GM23338 (cell line): ENCODE data around the gene NPY2R. TPM values are rescaled to one million over a fixed set of nuclear protein-coding genes. Genes with fewer than 3 reads are reported as not detected.

Source experiments
- ATAC-seq: fragments of 200-7000 bp; cut with Tn5 transposase; 3 replicates; pipeline ENCODE4 v1.9.1; 2020
- DNase-seq: peaks from one replicate; pipeline ENCODE4 v3.0.0-alpha.2; 2015; ENCODE audit warnings: low spot score
- H2AFZ ChIP-seq: fragments of 200-600 bp; sonication (generic); 2 replicates; pipeline ENCODE4 v1.8.0; 2016; ENCODE audit warnings: antibody characterized with exemption, mild to moderate bottlenecking, moderate library complexity
- H3F3A ChIP-seq: fragments of 200-600 bp; sonication (generic); replicated peaks from 2 replicates; pipeline ENCODE4 v1.8.0; 2017; ENCODE audit warnings: antibody characterized with exemption, mixed run types, low read depth
- H3K27ac ChIP-seq: fragments of 200-600 bp; sonication (generic); 2 replicates; pipeline ENCODE4 v1.6.1; 2016; ENCODE audit warnings: low read depth
- H3K27me3 ChIP-seq: fragments of 200-600 bp; sonication (generic); 2 replicates; pipeline ENCODE4 v1.8.0; 2016; ENCODE audit warnings: mild to moderate bottlenecking, mixed run types, moderate library complexity; ENCODE audit not compliant: insufficient read depth
- H3K36me3 ChIP-seq: fragments of 200-600 bp; sonication (generic); 2 replicates; pipeline ENCODE4 v1.8.0; 2016; ENCODE audit warnings: mild to moderate bottlenecking; ENCODE audit not compliant: insufficient read depth
- H3K4me1 ChIP-seq: fragments of 200-600 bp; sonication (generic); 2 replicates; pipeline ENCODE4 v1.8.0; 2016; ENCODE audit warnings: mild to moderate bottlenecking, moderate library complexity; ENCODE audit not compliant: insufficient read depth
- H3K4me2 ChIP-seq: fragments of 200-600 bp; sonication (generic); 2 replicates; pipeline ENCODE4 v1.7.1; 2017; ENCODE audit warnings: mixed run types
- H3K4me3 ChIP-seq: fragments of 200-600 bp; sonication (generic); 2 replicates; pipeline ENCODE4 v1.6.1; 2016; ENCODE audit warnings: mixed run types
- H3K79me2 ChIP-seq: fragments of 200-600 bp; sonication (generic); replicated peaks from 2 replicates; pipeline ENCODE4 v1.8.0; 2017; ENCODE audit warnings: mild to moderate bottlenecking; ENCODE audit not compliant: insufficient read depth
- H3K9me2 ChIP-seq: fragments of 200-600 bp; sonication (generic); 2 replicates; pipeline ENCODE4 v1.8.0; 2017; ENCODE audit not compliant: insufficient read depth
- H4K20me1 ChIP-seq: fragments of 200-600 bp; sonication (generic); replicated peaks from 2 replicates; pipeline ENCODE4 v1.8.0; 2017; ENCODE audit warnings: mild to moderate bottlenecking; ENCODE audit not compliant: insufficient read depth
- H3K27ac Mint-ChIP-seq: 2 replicates; pipeline ENCODE4 v1.8.0; 2020; ENCODE audit warnings: inconsistent platforms, mild to moderate bottlenecking, moderate library complexity, mixed read lengths
- H3K27me3 Mint-ChIP-seq: 3 replicates; pipeline ENCODE4 v1.8.0; 2022; ENCODE audit warnings: low read depth, mild to moderate bottlenecking, moderate library complexity, mixed read lengths, inconsistent platforms; ENCODE audit not compliant: insufficient read depth, poor library complexity
- H3K36me3 Mint-ChIP-seq: 3 replicates; pipeline ENCODE4 v1.8.0; 2021; ENCODE audit warnings: low read depth, mild to moderate bottlenecking, inconsistent platforms, moderate library complexity, mixed read lengths
- H3K4me1 Mint-ChIP-seq: 3 replicates; pipeline ENCODE4 v1.8.0; 2020; ENCODE audit warnings: mild to moderate bottlenecking, inconsistent platforms, mixed read lengths
- H3K4me3 Mint-ChIP-seq: 3 replicates; pipeline ENCODE4 v1.8.0; 2021; ENCODE audit warnings: moderate library complexity, mild to moderate bottlenecking, inconsistent platforms, mixed read lengths
- H3K9me3 Mint-ChIP-seq: 3 replicates; pipeline ENCODE4 v1.8.0; 2020; ENCODE audit warnings: moderate library complexity, mild to moderate bottlenecking, inconsistent platforms, mixed read lengths
- CREB1 ChIP-seq: fragments of 250-450 bp; sonication (Bioruptor Pico); IDR thresholded peaks from 2 replicates; pipeline ENCODE4 v1.5.0; 2020; ENCODE audit warnings: low read depth, mild to moderate bottlenecking, moderate library complexity
- ETS1 ChIP-seq: IDR thresholded peaks from 2 replicates; pipeline ENCODE4 v1.6.1; 2016; ENCODE audit warnings: antibody characterized with exemption
- EZH2 ChIP-seq: fragments of 200-600 bp; sonication (generic); IDR thresholded peaks from one replicate; pipeline ENCODE4 v1.8.0; 2017; ENCODE audit warnings: antibody characterized with exemption, mild to moderate bottlenecking, low read depth; ENCODE audit not compliant: unreplicated experiment
- EZH2phosphoT487 ChIP-seq: fragments of 200-600 bp; sonication (generic); IDR thresholded peaks from one replicate; pipeline ENCODE4 v1.8.1; 2018; ENCODE audit warnings: antibody characterized with exemption; ENCODE audit not compliant: unreplicated experiment
- JUNB ChIP-seq: IDR thresholded peaks from one replicate; pipeline ENCODE4 v1.6.1; 2016; ENCODE audit warnings: antibody characterized with exemption; ENCODE audit not compliant: unreplicated experiment
- NANOG ChIP-seq: IDR thresholded peaks from 2 replicates; pipeline ENCODE4 v1.6.1; 2016; ENCODE audit warnings: antibody characterized with exemption, borderline replicate concordance
- POLR2AphosphoS5 ChIP-seq: IDR thresholded peaks from 2 replicates; pipeline ENCODE4 v1.6.1; 2016; ENCODE audit warnings: antibody characterized with exemption, low read depth
- REST ChIP-seq: IDR thresholded peaks from one replicate; pipeline ENCODE4 v1.6.1; 2018; ENCODE audit warnings: antibody characterized with exemption; ENCODE audit not compliant: unreplicated experiment
- STAT1 ChIP-seq: IDR thresholded peaks from one replicate; pipeline ENCODE4 v1.6.1; 2016; ENCODE audit warnings: antibody characterized with exemption; ENCODE audit not compliant: unreplicated experiment
- ZNF114 ChIP-seq: fragments of 250-450 bp; sonication (Bioruptor Pico); IDR thresholded peaks from 2 replicates; pipeline ENCODE4 v1.5.0; 2020; ENCODE audit warnings: mild to moderate bottlenecking, moderate library complexity
- ZNF331 ChIP-seq: fragments of 250-450 bp; sonication (Bioruptor Pico); IDR thresholded peaks from 2 replicates; pipeline ENCODE4 v1.5.0; 2020; ENCODE audit warnings: low read depth, mild to moderate bottlenecking, moderate library complexity
- polyA plus RNA-seq: library from polyadenylated mRNA; unstranded; fragments of >200 nt; fragmentation: Nextera tagmentation; extraction: Ambion mirVana; gene quantifications from 2 replicates; pipeline ENCODE4 v1.2.1, GENCODE V29; 2016
- total RNA-seq: library from RNA; depleted of rRNA; stranded (reverse); fragments of >200 nt; shearing (Covaris generic); gene quantifications from 2 replicates; pipeline ENCODE4 v1.2.3, GENCODE V29; 2014
- TF ChIP-seq, protein P1 (sequence below), 2 experiments: fragments of 200-600 bp in 1 of 2; sonication (generic) in 1 of 2; conservative IDR thresholded peaks; 2 replicates each; pipeline versions ENCODE4 v1.5.1 to v1.6.1; 2016 to 2017; ENCODE audit warnings: antibody characterized with exemption in 2 of 2, low read depth in 2 of 2, mild to moderate bottlenecking in 2 of 2, moderate library complexity in 1 of 2

The NPY2R gene
- total and polyA plus RNA-seq, 2 experiments from 2014 or later, result 0.26 to 0.59 TPM

- H3K4me3 Mint-ChIP-seq, result no peak overlapping the region
- Histone ChIP-seq H3K27me3 (no peaks in the 10 kb centered on the region), H4K20me1 (no peaks in the 10 kb centered on the region), H3K9me2 (peaks cover 1% of the 10 kb centered on the region; the same call in 1 of the 2 replicates), H3K79me2 (no peaks in the 10 kb centered on the region), H2AFZ (no peak overlapping the region), H3F3A (no peaks in the 10 kb centered on the region), H3K4me3 (no peak overlapping the region), H3K4me2 (no peak overlapping the region), H3K36me3 (no peaks in the 10 kb centered on the region), H3K4me1 (peaks cover 14% of the 10 kb centered on the region; the same call in 1 of the 2 replicates), H3K27ac (no peak overlapping the region)
- DNase-seq (no peak), ATAC-seq (no peak)
- H3K4me1 Mint-ChIP-seq, result peaks cover 12% of the 10 kb centered on the region
- H3K27me3 Mint-ChIP-seq, result peaks cover 2% of the 10 kb centered on the region
- H3K9me3 Mint-ChIP-seq, result no peaks in the 10 kb centered on the region; the same call in 2 of the 3 replicates
- no peak overlapping the region for H3K27ac Mint-ChIP-seq
- no peak for TF ChIP-seq REST
- no peak for TF ChIP-seq STAT1
- TF ChIP-seq ZNF331 (CRISPR knock-in tag), result no peak
- no peak for TF ChIP-seq CREB1 (CRISPR knock-in tag)
- TF ChIP-seq EZH2, result no peak
- no peak for TF ChIP-seq NANOG
- no peak for TF ChIP-seq ETS1
- no peak for TF ChIP-seq POLR2AphosphoS5
- no peak for TF ChIP-seq EZH2phosphoT487
- TF ChIP-seq, protein P1, sequence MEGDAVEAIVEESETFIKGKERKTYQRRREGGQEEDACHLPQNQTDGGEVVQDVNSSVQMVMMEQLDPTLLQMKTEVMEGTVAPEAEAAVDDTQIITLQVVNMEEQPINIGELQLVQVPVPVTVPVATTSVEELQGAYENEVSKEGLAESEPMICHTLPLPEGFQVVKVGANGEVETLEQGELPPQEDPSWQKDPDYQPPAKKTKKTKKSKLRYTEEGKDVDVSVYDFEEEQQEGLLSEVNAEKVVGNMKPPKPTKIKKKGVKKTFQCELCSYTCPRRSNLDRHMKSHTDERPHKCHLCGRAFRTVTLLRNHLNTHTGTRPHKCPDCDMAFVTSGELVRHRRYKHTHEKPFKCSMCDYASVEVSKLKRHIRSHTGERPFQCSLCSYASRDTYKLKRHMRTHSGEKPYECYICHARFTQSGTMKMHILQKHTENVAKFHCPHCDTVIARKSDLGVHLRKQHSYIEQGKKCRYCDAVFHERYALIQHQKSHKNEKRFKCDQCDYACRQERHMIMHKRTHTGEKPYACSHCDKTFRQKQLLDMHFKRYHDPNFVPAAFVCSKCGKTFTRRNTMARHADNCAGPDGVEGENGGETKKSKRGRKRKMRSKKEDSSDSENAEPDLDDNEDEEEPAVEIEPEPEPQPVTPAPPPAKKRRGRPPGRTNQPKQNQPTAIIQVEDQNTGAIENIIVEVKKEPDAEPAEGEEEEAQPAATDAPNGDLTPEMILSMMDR (conservative IDR thresholded peaks at IDR 0.05; ENCODE audit: low read depth in 2 of 2), result no peak
- no peak for TF ChIP-seq ZNF114 (CRISPR knock-in tag)
- TF ChIP-seq JUNB, result no peak
- no peaks in the 10 kb centered on the region for H3K36me3 Mint-ChIP-seq
Observed at GRCh38 chr4:155161357-155161756, 47.1 kb upstream of the NPY2R start.
